Measurements from ENCODE around the gene ABCD2.
"Not testable (repeated sequence)": the region's sequence is repeated elsewhere in the genome, so short reads cannot be mapped to it uniquely, and the experiment has no call there.

Gene ABCD2

DNA sequence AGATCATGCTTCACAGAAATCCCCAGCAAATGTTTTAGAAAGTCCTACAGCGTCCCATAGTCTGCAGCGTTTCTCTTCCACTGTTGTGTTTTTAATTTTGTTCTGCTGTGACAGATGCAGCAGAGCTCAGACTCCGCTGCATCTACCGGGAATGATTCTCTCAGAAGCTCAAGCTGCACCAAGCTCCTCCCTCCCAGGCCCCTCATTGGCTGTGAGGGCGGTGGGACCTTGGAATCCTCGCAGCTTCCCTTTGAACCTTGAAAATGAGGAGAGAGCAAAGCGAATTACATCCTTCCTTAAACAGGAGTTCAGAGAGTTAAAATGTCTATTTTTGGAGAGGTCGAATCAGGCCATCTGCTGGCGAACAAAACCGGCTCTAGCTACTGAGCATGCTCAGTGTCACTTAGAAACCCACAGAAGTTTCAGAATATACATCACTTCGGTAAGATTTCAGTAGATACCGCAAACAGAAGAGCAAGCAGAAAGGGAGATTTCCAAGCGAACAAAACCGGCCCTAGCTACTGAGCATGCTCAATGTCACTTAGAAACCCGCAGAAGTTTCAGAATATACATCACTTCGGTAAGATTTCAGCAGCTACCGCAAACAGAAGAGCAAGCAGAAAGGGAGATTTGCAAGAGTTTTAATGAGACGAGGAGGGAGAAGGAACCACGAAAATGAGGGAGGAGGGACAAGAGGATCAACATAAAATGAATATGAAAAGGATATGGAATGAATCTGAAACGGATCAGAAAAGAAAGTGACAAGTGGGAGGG is at the start of gene ABCD2:
TSS of gene ABCD2 (minus strand) at position 144 of the 774 bp plus-strand sequence. CDS start 188 bp downstream, outside the sequence.
- DNase-seq = peak; percentile 95

DNA sequence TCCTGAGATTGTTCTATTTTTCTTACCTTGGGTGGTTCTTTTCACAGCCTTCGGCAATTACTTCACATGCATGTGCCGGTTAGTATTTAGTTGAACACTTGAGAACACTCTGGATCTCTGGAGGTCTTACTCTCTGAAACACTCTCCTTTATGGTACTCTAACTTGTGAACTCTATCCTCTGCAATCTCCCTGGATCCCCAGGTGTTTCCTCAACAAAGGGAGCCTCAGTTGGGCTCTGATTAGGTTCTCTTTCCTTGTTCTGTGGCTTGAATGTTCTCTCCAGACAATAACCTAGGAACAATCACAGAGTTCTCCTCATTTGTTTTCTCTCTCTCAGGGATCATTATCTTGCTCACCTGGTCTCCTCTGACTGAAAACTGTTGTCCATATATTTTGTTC is 40.5 kb upstream of the ABCD2 start:
- no peak for DNase-seq

DNA sequence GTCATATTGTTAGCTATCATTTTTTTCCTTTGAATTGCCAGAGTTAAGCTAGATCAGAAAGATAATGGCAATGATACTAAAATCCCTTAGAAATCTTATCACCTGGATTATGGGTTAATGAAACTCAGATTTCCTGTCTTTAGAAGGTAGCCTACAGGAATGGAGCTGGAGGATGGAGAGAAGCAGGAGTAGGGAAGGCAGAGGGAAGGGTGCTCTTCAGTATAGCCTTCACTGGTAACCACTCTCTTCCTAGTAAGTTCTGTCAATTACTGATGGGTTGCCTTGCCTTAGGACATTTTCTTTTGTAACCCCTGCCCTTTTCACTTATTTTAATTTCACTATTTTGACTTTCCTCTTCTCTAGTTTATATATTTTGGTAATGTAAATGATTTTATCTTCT is 27.8 kb upstream of the ABCD2 start:
- DNase-seq = no peak

DNA sequence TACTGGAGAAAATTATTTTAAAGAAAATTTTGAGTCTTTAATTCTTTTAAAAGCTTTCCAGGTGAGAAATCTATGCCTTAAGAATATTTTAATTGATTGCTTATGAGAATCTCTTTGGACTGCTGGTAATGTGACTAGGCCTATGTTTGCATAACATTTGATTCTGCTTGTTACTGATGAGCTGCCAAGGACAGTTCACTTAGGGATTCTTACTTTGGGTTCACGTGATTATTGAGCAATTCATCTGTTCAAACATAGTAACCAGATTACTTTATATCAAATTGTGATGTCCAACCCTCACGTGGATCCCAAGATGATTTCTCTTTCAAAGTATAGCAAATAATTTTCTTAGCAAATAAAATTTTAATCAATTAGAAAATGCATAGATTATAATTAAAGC is 27.4 kb upstream of the ABCD2 start:
- DNase-seq = no peak

DNA sequence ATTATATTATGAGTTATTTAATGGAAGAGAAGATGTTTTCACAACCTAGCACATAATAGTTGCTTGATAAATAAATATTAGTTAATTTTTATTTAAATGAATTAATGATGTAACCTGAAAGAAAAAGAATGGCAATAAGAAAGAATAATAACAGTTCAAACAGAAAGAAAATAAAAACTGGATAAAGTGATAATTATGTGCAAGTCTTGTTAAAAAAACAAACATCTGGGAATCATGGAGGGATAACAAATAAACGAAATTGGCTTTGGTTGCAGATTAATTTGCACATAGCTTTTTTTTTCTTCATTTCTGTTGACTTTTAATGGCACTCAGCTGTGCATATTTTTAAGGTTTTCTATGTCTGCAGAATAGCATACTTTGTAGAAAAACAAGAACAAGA is 23.4 kb upstream of the ABCD2 start:
- DNase-seq = no peak

DNA sequence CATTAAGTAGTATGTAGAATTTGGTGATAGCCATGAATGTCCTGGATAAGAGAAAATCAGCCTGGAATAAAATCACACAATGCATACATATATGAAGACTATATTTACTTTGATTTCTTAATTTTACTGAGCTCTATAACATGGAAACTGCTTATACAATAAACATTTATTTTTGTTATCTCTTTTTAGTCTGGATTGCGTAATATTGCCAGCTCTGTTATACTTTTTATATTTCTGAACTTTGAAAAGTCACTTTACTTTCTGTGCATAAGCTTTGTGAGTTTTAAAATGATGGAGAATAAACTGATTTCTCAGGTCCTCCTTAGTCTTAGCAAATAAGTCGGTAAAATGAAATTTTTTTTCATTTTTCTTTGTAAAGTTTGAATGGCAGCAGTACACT is 19.2 kb upstream of the ABCD2 start:
- no peak for DNase-seq

DNA sequence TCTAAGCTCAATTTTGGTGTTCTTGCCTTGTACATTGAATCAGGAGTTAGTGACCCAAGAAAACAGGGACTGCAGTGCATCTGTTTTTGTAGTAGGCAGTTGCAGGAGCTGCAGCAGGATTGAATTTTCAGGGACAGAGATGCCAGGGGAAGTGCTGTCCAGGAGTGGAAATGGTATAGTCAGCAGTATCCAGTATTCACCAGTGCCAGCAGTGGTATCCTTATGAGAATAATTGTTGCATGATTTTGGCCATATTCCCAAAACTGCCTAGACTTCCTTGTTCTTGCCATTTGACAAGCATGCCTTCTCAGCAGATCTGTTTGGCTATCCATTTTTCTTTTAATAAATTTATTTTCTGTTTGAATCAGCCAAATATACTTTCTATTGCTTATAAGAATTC is 18.6 kb upstream of the ABCD2 start:
- no peak for DNase-seq

DNA sequence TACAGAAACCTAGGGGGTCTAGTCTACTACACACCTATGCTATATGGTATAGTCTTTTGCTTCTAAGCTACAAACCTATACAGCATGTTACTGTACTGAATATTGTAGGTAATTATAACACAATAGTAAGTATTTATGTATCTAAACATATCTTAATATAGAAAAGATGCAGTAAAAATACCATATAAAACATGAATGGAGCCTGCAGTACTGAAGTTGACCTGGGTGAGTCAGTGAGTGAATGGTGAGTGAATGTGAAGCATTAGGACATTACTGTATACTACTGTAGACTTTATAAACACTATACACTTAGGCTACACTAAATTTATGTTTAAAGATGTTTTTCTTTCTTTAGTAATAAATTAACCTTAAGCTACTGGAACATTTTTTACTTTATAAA is 13.1 kb upstream of the ABCD2 start:
- no peak for DNase-seq

DNA sequence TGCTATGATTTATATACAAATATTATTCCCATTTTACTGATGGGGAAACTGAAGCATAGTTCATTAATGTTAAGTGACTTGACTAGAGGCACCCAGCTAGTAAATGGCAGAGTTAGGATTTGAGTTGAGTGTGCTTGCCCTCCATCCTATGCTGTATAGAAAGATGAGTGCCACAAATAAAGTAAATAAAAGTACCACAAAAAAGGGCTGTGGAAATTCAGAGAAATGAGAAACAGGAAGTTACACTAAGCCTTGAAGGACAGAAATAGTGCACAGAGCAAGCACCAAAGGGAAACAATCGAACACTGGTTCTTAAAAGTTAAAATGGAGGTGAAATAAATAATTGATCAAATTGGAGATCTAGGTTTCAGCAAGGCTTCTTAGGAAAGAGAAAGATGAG is 9.2 kb upstream of the ABCD2 start:
- DNase-seq = no peak

DNA sequence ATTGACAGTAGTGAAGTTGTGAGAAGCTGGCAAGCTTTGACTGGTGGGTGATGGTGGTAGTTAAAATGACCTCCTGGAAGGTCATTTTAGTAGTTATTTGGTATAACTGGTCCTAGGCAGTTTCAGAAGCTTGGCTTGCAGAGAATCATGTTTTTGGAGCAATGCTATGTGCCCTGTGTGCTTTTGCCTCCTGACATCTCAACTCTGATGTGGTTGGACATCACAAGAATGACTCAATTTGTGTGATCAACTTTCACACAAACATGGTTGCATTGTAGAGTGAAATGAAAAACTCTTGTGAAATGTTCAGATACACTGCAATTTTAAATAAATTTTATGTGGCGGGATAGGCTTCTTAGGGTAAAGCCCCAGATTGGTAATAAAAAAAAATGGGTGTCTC is 8.3 kb upstream of the ABCD2 start:
- no peak for DNase-seq

DNA sequence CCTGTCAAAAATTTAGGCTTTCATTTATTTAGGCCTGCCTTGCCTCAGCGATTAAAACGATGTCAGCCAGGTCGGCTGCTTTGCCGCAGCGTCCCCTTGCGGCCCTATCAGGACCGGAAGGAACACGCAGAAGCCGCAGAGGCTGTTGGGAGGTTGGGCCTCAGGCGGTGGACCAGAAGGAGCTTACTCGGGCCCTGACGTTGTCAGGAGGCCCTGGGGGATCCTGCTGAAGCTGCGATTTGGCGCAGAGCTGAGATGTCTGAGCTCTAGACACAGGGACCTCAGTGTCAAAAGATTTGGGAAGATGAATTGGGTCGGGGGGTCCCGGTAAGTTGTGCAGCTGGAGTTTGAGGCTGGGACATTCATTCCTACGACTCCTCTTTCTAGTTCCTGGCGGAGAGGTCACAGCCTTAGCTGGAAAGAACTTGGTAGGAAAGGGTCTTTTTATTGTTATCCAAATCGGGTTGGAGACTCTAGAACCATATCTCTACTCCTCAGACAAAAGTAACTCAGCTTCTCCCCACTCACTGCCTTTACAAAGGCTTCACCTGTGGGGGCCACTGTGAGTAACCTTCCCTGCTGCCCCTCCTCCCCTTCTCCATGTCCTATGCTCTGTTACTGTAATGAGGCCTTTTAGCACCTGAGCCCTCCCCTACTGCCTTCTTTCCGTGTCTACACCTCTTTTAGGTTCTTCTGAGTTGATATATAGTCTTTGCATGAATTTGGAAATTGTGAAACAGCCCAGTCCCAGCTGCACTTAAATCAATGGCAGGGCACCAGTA is 6.6 kb upstream of the ABCD2 start:
- peak; percentile 60 for DNase-seq

DNA sequence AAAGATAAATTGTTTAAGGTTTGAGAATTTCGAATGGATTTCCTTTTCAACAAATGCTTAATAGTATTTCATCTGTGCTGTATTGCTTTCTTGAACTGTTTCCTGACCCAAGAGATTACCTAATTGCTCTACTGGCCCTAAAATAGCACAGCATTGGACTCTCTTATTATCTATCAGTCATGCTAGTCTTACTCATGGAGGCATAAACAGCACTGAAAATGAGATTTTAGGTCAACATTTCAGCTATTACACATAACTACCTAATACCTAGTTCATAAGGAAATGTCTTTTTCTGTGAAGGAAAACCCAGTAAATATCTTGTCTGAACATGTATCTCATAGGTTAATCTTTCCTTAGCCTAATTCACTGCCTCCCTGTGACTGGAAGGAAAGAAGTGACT is 4.3 kb upstream of the ABCD2 start:
- DNase-seq = no peak

DNA sequence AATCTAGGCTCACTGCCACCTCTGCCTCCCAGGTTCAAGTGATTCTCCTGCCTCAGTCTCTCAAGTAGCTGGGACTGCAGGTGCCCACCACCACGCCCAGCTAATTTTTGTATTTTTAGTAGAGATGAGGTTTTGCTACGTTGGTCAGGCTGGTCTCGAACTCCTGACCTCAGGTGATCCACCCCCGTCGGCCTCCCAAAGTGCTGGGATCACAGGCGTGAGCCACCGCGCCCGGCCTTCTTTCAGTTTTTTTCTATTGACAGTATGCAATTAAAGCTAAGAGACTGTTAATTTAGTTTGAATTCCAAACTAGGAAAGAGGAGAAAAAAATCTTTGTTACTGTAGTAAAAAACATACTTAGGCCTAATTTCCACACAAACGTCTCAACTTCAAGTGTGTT is 3.6 kb upstream of the ABCD2 start:
- DNase-seq = not testable (repeated sequence)

DNA sequence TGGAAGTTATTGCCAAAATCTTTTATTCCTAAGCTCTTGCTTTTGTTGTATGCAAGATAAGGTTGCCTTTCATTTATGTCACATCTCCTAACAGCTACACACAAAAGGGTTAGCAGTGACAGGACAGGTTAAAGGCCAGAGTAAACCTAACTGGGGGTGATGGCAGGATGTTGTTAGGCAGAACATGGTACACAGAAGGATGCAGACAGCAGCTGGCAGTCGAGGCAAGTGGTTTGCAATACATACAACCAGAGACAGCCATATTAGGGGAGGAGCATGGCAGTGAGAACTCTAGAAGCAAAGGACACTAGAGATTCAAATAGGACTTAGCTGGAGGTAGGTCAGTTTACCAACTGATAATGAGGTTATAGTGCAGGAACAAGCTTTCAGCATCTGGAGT is 2.7 kb upstream of the ABCD2 start:
- no peak for DNase-seq

DNA sequence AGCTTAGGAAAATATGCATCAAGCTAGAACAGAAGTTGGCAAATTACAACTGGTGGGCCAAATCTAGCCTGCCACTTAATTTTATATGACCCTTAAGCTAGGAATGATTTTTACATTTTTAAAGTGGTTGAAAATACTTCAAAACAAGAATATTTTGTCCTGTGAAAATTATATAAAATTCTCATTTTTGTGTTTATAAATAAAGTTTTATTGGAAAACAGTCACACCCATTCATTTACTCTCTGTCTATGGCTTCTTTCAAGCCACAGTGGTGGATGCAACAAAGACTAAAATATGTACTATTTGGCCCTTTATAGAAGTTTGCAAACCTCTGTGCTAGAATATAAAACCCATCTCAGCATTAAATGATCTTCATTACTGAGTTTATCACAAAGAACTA is 2.1 kb upstream of the ABCD2 start:
- no peak for DNase-seq

DNA sequence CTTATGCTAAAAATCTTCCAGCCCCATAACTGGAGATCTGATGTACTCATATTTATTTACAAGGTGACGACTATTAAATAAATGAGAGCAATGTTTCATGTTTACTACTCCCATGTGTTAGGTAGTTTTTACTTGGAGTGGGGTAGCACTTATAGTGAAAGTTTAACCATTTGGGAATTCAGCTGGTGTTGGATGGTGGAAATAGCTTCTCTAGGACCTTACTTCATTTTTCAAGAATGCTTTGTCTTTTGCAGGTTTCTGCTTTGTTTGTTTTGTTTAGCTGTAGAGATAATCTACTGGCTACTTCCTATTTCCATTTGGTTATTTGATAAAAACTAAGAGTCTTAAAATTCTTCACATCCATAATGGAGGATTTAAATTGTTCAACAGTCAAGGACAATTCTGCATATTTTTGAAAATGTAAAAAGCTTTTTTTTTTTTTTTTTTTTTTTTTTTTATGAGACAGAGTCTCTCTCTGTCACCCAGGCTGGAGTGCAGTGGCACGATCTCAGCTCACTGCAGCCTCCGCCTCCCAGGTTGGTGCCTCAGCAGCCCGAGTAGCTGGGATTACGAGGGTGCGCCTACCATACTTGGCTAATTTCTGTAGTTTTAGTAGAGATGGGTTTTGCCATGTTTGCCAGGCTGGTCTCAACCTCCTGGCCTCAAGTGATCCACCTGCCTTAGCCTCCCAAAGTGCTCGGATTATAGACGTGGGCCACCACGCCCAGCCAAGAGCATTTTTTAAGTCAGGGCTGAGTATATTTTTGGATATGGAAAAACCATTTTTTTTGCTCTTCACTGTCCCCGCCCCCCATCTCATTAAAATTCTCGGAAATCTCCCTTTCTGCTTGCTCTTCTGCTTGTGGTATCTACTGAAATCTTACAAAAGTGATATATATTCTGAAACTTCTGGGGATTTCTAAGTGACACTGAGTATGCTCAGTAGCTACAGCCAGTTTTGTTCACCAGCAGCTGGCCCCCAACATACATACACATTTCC is 1.4 kb upstream of the ABCD2 start:
- no peak for DNase-seq

DNA sequence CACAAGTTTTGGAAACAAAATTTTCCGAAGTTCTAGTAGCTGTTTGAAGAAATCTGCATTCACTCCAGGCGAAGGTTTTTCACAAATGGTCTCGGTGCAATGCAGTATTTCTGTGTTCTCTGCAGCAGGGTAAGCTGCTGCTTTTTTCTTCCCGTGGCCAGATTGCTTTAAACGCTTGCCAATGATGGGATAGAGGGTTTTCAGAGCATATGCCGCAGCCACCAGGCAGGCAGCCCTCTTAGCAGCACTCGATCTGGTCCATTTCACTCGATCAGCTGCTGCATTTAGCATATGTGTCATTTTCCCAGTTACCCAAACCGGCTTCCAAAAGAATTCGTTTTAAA is 315 bp downstream of the ABCD2 start:
- no peak for DNase-seq

DNA sequence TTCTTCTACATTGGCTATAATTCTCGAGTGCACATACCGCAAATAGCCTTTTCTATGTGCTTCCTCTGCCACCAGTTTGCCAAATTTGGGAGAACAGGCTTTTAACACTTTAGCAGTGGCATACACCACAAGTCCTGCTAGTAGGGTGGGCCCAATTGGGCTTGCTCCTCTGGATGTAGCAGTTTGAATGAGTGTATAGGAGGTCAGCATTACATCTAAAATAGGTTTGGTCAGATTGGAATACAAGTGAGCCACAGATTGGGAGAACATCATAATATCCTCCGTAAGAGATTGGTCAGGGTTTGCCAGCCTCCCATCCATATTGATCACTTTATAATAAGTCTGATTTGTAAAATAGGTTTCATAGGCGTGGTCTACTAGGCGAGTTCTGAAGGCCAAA is 902 bp downstream of the ABCD2 start:
- DNase-seq = no peak

DNA sequence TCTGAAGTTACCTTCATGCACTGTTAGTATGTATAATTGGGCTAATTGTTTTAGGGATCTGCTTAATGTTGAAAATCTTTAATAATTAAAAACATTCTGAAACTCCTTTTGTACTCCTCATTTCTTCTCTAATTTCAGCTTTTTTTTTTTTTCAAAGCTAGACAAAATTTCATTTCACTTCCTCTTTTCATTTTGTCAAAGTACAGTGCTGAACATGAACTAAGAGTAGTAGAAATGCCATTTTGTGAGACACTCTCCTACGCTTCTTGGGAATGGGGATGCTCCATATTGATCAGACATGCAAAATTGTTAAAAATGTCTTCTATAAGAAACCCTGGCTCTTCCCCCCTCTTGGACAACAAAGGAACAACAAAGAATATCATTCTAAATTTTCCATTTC is 1.7 kb downstream of the ABCD2 start:
- DNase-seq = no peak

DNA sequence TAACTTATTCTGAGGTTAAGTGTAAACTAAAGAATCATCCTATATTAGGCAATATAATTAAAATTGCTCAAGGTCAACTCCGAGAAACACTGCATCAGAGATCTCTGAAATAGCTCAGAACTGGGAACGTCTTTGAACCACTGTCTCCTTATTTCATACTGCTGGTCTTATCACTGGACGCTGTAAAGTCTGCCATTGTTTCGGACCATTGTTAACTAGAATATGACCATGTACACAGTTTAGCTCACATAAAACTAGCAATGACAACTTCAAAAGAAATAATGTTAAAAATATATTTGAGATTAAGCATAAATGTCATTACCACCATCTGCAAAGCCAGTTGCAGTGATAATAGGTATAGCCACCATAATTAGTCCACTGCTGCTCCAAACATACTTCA is 2.9 kb downstream of the ABCD2 start:
- no peak for DNase-seq

DNA sequence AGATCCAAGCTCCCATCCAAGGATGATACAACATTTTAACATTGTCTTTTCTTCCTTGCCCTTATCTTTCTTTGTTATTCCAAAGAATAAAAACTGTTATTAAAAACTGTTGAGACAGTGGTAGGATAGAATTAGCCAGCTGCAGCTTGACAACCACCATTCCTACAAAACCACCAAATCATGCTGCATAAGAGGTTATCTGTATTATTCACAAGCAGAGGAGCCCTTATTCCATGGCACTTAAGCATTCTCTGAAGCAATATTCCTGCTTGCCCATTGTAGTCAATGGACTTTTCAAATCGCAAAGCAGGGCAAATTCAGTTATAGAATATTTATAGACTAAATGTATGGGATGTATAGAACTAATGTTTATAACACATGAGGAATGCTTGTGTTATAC is 3.4 kb downstream of the ABCD2 start:
- no peak for DNase-seq

DNA sequence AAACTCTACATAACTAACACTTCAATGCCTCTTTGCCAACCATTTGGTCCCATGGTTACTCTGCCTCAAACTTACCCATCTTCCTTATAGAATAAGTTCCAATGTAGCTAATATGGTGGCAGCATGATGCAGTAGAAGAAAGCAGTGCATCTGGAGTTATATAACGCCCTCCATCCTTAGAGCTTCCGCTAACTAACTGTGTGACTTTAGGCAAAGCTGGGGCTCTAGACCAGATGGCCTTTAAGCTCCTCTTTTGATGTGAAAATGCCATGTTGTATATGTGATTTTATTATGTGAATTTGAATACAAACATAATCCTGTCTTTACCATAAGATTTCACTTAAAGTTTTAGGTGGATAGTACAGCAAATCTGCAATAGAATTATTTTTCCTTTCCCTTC is 6.1 kb downstream of the ABCD2 start:
- no peak for DNase-seq

DNA sequence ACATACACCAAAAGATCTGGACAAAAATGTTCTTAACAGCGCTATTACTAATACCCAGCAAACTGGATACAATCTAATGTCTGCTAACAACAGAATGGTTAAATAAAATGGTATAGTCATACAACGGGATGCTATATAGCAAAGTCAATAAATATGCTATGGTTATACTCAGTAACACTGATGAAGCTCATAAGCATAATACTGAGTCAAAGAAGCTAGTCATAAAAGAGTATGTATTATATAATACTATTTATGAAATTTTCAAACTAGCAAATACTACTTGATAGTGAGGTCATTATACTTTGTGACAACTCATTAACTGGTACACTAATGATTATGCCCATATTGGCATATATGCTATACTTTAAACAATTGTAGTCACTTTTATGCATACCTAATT is 7.4 kb downstream of the ABCD2 start:
- no peak for DNase-seq

DNA sequence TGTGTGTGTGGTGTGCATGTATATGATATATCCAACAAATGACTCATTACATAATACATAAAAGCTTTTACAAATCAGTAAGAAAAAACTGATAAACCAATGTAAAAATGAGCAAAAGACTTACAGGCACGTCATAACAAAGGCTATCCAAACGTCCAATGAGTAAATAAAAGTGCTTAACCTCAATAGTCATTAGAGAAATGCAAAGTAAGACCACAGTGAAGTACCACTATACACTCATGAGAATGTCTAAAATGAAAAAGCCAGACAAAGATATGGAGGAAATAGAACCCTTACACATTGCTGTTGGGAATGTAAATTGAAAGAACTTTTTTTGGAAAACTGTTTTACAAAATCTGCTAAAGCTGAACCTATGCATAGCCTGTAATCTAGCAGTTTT is 7.8 kb downstream of the ABCD2 start:
- no peak for DNase-seq
